Suprapubic skin (tissue), 4 donors: ENCODE measurements around the gene MAP2K6.

ENCODE experiments used
- EP300 ChIP-seq: sonication (generic); formaldehyde crosslinking; IDR thresholded peaks from one replicate; pipeline ENCODE4 v1.6.1; 2017; ENCODE audit warnings: antibody characterized with exemption
- POLR2A ChIP-seq, 2 donors: fragments of 450-650 bp; IDR thresholded peaks; one replicate each; pipeline ENCODE4 v1.6.1; 2017; ENCODE audit warnings: antibody characterized with exemption in 2 of 2, mild to moderate bottlenecking in 2 of 2, moderate library complexity in 2 of 2
- POLR2AphosphoS5 ChIP-seq, 3 donors: sonication (generic); formaldehyde crosslinking; IDR thresholded peaks; one replicate each; pipeline ENCODE4 v1.6.1; 2017; ENCODE audit warnings: antibody characterized with exemption in 3 of 3
- TF ChIP-seq, protein P1 (sequence below), 2 donors: fragments of 200-600 bp in 1 of 2; fragments of 450-650 bp in 1 of 2; sonication (generic) in 1 of 2; IDR thresholded peaks; one replicate each; pipeline ENCODE4 v1.5.1; 2016 to 2019; ENCODE audit warnings: antibody characterized with exemption in 2 of 2, mild to moderate bottlenecking in 1 of 2, moderate library complexity in 1 of 2

DNA sequence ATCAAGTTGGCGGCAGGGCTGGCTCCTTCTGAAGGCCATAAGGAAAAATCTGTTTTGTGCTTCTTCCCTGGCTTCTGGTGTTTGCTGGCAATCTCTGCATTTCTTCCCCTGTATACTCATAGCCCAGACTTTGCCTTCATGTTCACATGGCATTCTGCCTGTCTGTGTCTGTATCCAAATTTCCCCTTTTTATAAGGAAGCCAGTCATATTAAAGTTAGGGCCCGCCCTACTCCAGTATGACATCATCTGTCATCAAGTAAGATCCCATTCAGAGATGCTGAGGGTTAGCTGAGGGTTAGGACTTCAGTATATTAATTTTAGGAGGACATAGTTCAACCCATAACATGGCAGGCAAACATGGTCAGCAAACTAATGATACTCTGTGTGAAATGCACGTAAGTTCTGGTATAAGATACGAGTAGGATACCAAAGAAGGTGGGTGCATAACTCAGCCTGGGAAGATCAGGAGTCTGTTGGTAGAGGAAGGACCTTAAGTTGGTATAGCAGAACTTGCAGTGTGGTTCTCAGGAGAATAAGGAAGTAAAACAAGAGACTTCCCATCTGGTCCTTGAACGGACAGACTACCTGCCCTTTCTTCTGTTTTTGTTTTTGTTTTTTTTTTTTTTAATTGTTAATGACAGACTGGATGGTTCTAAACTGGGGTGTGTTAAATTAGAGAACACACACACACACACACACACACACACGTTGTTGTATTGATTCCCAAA lies 13.9 kb downstream of the MAP2K6 start:
- TF ChIP-seq, protein P1, sequence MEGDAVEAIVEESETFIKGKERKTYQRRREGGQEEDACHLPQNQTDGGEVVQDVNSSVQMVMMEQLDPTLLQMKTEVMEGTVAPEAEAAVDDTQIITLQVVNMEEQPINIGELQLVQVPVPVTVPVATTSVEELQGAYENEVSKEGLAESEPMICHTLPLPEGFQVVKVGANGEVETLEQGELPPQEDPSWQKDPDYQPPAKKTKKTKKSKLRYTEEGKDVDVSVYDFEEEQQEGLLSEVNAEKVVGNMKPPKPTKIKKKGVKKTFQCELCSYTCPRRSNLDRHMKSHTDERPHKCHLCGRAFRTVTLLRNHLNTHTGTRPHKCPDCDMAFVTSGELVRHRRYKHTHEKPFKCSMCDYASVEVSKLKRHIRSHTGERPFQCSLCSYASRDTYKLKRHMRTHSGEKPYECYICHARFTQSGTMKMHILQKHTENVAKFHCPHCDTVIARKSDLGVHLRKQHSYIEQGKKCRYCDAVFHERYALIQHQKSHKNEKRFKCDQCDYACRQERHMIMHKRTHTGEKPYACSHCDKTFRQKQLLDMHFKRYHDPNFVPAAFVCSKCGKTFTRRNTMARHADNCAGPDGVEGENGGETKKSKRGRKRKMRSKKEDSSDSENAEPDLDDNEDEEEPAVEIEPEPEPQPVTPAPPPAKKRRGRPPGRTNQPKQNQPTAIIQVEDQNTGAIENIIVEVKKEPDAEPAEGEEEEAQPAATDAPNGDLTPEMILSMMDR (IDR thresholded peaks at IDR 0.05): no peak
- no peak for TF ChIP-seq POLR2AphosphoS5 (IDR thresholded peaks at IDR 0.05)
- no peak for TF ChIP-seq POLR2A (IDR thresholded peaks at IDR 0.05)
- no peak for TF ChIP-seq EP300
